ENCODE data around the gene IGSF11. TPM values are rescaled to one million over a fixed set of nuclear protein-coding genes. Genes with fewer than 3 reads are reported as not detected.
"Not testable (repeated sequence)": the region's sequence is repeated elsewhere in the genome, so short reads cannot be mapped to it uniquely, and the experiment has no call there.

IGSF11 gene
- total RNA-seq, 1 donor from 2014 or later = 0.14 TPM

DNA sequence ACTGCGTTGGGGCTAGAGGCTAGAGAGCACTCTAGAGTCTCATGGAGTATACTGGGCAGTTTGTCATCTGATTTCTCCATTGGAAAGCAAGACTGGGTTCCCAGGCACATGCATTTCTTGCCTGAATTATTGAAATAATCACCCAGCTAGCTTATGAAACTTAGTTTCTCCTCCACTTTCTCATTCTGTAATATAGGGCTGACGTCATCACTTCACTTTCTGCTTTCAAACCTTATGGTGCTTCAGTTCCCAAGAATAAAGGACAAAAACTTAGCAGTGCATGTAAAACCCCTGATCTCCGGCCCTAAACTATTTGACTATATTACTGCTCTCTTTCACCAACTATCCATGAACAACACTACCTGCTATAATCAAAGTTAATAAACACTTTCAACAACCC lies 147.9 kb downstream of the IGSF11 start:
- intact Hi-C loops (cut with micrococcal nuclease) = loop anchor here (10.0 kb wide), 1 partner anchor 458 kb away; no protein-coding TSS in a partner anchor

DNA sequence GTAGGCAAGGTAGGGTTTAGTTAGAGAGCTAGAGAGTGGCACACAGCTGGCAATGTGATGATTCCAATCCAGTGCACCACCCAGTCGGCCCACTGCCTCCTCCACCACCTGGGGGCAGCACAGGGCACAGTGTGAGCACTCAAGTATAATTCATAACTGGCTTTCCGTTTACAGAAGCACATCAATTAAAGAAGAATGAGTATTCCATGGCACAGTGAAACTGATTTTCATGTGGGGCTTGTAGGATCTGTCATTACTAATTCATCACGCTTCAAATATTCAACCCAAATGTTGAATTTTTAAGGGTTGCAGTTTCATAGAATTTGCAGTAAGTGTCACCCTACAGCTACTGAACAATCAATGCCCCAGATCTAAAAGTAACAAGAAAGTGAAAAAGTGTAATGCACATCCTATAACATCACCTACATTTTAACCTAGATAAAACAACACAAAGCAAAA lies 149.9 kb downstream of the IGSF11 start:
- intact Hi-C loops (cut with micrococcal nuclease) = loop anchor here (1.0 to 10.0 kb wide), 3 partner anchors 357 to 673 kb away; partner anchors contain the start of gene CD80

DNA sequence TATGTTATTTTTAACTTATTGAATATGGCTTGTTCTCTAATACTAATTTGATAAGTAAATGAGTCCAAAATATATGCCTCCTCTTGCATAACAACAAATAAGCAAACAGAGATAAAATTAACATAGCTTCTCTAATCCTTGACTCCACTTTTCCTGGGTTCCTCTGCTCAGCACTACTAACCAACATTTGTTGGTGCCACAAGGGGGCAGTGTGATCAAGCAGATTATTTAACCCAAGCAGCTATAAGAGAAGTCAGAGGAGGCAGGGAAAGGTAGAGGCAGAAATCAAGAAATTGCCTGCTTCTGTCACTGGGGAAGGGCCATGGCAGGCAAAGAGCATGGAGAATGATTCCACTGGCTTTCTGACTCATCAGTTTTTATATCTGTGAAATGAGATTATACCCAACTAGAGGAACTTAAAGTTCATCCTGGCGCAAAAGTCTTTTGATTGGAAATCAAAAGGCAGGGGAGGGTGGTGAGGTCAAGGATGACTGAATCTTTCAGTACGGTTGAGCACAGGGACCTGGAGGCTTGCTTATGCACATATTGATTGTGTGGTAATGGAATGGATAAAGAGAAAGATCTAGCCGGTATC lies 152.2 kb downstream of the IGSF11 start:
- intact Hi-C loops (cut with micrococcal nuclease) = loop anchor here (1.0 to 10.0 kb wide), 4 partner anchors 152 to 675 kb away; partner anchors contain the start of genes CD80 and IGSF11

DNA sequence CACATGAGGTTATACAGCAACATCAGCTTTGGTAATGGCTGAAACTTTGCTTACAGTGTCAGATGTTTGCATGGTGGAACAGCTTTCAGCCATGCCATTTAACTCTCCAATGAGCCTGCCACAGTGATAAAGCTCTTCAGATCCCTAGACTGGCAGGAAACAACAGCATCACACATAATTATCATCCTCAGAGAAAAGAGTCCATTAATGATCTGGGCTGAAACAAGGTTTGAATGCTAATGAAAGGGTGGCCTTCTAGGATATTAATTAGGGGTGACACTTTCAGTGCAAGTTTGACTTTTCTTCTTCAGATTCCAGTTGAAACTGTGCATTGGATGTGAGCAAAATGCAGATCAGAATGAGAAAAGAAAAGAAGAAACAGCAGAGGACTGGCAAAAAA lies 166.6 kb downstream of the IGSF11 start:
- intact Hi-C loops (cut with micrococcal nuclease) = no loop called here

DNA sequence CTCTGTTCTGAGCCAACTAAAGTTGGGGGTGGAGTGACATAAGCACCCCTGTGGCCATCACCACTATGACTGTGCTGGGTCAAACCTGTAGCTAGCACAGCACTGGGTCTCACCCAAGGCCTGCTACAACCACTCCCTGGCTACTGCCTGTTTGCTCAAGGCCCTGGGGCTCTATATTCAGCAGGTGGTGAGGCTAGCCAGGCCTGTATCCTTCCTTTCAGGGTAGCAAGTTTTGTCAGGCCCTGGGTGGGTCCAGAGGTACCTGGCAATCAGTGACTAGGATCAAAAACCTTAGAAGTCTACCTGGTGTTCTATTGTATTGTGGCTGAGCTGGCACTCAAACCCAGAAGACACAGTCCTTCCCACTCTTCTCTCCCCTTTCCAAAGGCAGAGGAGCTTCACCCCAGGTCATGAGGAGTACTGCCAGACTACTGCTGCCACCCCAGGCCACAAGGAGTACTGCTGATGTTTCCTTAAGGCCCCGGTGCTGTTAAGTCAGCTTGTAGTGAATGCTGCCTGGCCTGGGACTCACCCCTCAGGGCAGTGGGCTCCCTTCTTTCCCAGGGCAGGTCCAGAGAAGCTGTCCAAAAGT lies 170.8 kb downstream of the IGSF11 start:
- intact Hi-C loops (cut with micrococcal nuclease) = no loop called here

DNA sequence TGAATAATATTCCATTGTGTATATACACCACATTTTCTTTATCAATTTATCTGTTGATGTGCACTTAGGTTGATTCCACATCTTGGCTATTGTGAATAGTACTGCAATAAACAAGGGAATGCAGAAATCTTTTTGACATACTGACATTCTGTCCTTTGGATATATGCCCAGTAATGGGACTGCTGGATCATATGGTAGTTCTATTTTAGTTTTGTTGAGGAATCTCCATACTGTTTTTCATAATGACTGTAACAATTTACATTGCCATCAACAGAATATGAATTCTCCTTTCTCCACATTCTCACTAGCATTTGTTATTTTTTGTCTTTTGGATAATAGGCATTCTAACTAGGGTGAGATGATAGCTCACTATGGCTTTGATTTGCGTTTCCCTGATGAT lies 174.7 kb downstream of the IGSF11 start:
- intact Hi-C loops (cut with micrococcal nuclease) = no loop called here

DNA sequence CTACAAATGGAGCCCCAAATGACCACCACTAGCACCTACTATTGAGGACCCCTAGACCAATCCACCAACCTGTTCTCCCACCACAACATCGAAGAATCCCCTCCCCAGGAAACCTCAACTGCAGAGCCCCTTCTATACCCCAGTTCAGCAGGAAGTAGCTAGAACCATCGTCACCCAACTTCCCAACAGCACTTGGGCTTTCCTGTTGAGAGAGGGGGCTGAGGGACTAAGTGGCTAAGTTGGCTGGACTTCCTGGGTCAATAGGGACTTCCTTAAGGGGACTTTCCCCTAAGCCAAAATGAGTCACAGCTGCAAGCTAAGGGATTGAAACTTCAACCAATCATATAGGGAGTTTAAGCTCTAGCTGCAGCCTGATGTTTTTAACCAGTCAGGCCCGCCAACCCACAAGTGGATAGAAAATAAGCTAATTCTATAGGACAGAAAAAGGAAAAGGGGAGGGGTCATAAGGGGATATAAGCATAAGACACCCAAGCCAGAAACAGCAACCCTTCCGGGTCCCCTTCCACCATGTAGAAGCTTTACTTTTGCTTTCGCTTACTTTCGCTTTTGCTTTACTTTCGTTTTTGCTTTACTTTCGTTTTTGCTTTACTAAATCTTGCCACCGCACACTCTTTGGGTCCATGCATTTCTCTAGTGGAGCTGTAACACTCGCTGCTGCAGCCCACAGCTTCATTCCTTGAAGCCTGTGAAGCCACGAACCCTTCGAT lies 183.0 kb downstream of the IGSF11 start:
- intact Hi-C loops (cut with micrococcal nuclease) = not testable (repeated sequence)

DNA sequence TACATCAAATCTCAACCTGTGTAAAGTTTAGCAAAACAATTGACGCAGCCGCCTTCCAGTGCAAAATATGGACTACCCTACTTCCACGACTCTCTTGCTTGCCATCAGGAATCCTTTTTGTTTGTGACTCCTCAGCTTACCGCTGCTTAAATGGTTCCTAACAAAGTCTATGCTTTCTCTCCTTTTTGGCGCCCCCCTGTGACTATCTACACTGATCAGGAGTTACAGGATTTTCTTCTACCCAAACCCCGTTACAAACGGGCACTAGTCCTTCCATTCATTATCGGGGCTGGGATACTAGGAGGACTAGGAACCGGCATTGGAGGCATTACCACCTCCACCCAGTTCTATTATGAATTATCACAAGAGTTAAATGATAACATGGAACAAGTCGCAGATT lies 184.0 kb downstream of the IGSF11 start:
- intact Hi-C loops (cut with micrococcal nuclease) = no loop called here

Other genes with a start within 250 kb of the IGSF11 start
- gene TEX55, start 111.3 kb upstream of the IGSF11 start, total RNA-seq = not detected in 2 replicates
- not detected in 2 replicates for gene UPK1B, start 138.8 kb upstream of the IGSF11 start, total RNA-seq
- 14.7 and 16.8 TPM in 2 replicates for gene B4GALT4, start 206.0 kb upstream of the IGSF11 start, total RNA-seq

All from T-helper 2 cell treated with Interferon-gamma antibody and Interleukin-4, amounts not matched to agents 100 ng/mL and 5 ng/mL, for 36 hours (primary cell).